Retinal pigment epithelial cell (primary cell): ENCODE data around the gene SSX2IP.

Source experiments
- DNase-seq: peaks from one replicate; pipeline ENCODE4 v3.0.0-alpha.2; 2010; ENCODE audit warnings: low read depth
- H3K4me3 ChIP-seq: 2 replicates; pipeline ENCODE4 v1.5.1; 2011; ENCODE audit warnings: mild to moderate bottlenecking, low read length, control low read depth, moderate library complexity
- TF ChIP-seq, protein P1 (sequence below): conservative IDR thresholded peaks from 2 replicates; pipeline ENCODE4 v1.5.1; 2011; ENCODE audit warnings: low read depth, low read length, control low read depth, inconsistent platforms

Gene SSX2IP

DNA sequence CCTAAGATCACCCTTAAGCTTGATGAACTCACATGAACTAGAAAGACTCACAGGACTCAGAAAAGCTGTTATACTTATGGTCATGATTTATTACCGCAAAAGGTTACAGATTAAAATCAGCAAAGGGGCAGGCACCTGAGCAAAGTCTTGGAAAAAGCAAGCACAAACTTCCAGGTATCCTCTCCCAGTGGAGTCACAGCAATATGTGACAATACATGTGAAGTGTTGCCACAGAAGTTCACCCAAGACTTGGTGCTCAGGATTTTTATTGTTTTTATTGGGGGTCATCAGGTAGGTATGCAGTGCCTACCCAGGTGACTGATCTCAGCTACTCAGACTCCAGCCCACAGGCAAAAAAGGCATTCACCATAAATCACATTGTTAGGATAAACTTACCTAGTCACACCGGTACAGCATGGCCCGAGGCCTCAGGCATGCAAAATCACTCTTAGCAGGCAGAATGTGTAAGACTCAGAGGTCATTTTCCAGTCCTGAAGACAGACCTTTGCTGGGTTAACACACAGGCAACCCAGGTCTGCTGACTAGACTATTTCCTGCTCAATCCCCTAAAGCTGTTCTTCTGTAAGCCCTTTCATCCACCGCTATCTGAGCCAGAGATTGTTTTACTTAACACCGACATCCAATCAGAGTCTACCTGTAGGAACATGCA, 55.6 kb downstream of the SSX2IP start:
- TF ChIP-seq, protein P1, sequence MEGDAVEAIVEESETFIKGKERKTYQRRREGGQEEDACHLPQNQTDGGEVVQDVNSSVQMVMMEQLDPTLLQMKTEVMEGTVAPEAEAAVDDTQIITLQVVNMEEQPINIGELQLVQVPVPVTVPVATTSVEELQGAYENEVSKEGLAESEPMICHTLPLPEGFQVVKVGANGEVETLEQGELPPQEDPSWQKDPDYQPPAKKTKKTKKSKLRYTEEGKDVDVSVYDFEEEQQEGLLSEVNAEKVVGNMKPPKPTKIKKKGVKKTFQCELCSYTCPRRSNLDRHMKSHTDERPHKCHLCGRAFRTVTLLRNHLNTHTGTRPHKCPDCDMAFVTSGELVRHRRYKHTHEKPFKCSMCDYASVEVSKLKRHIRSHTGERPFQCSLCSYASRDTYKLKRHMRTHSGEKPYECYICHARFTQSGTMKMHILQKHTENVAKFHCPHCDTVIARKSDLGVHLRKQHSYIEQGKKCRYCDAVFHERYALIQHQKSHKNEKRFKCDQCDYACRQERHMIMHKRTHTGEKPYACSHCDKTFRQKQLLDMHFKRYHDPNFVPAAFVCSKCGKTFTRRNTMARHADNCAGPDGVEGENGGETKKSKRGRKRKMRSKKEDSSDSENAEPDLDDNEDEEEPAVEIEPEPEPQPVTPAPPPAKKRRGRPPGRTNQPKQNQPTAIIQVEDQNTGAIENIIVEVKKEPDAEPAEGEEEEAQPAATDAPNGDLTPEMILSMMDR, result no peak
- no peak overlapping the region for H3K4me3 ChIP-seq
- DNase-seq, result no peak

DNA sequence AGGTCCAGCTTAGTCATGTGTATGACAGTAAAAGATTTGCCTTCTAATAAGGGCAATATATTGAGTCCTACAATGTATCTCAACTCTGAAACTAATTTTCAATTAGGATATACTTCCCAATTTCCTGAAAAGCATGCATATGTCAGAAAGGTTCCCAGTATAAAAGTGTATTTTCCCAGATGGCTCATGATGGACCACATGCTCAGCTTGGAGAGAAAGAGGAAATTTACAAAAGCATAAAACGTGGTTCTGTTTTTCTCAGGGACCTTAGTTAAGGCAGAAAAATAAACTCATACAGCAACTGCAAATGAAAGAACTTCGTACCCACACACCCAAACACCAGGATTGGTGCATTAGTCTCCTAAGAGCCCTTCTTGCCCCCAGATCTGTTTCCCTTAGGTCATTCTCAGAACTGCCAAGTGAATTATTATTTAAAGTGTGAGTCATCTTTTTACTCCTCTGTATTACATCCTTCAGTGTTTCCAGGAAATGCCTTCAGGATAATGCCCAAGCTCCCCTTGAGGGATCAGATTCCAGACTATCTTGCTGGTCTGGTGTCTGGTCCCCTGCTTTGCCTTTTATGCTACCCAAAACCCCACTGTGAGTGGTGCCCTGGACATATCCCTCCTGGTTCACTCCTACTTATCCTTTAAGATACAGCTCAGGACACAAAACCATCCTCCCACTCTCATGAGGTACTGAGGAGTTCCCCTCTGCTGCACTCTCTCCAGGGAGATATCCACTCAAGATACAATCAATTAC, 57.4 kb downstream of the SSX2IP start:
- no peak for DNase-seq
- TF ChIP-seq, protein P1, result no peak
- no peak overlapping the region for H3K4me3 ChIP-seq

DNA sequence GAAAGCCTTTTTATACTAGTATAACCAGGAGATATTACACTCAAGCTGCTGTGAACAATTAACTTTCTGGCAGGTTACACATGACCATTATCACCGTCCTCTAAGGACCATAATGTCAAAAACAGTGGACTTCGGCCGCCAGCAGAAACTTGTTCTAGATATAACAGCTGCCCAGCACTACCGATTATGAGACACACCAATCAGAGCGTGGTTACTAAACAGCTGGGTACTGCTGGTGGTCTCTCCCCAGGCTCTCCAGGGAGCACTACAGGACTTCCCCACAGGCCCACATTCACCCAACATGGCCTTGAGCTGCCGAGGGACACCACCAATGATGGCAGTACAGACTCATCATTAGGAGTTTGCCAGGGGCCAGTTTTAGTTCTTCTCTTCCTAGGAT, 58.1 kb downstream of the SSX2IP start:
- DNase-seq, result no peak
- H3K4me3 ChIP-seq, result no peak overlapping the region
- TF ChIP-seq, protein P1, result no peak

DNA sequence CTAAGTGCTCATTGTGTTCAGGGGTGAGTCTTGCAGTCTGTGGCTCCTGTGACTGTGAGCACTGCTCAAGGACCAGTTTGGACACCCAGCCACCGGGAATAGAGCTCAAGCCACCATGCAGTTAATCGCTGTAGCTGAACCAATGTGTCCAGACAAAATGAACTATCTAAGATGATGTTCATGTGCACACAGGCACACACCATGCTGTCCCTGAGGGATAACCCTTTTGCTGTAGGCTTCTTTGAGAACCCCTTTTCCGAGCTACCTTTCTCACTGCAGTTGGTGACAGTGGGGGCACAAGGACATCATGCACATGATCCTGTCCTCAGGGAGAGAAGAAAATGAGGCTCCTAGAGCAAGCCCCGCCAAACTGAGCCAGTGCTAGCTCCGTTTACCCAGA, 65.4 kb downstream of the SSX2IP start:
- DNase-seq, result no peak
- no peak overlapping the region for H3K4me3 ChIP-seq
- TF ChIP-seq, protein P1, result no peak

DNA sequence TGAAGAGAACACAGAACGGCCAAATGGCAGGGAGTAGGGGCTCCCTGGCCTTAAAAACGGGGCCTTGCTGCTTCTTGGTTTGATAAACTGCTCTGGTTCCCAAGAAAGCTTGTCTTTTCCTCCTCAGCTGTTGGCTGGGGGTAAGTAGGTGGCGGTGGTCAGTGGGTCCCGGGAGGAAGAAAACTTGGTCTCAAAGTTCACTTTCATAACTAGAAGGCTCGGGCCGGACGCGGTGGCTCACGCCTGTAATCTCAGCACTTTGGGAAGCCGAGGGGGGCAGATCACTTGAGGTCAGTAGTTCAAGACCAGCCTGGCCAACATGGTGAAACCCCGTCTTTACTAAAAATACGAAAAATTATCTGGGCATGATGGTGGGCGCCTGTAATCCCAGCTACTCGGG, 68.7 kb downstream of the SSX2IP start:
- no peak overlapping the region for H3K4me3 ChIP-seq
- TF ChIP-seq, protein P1, result no peak
- DNase-seq, result no peak

DNA sequence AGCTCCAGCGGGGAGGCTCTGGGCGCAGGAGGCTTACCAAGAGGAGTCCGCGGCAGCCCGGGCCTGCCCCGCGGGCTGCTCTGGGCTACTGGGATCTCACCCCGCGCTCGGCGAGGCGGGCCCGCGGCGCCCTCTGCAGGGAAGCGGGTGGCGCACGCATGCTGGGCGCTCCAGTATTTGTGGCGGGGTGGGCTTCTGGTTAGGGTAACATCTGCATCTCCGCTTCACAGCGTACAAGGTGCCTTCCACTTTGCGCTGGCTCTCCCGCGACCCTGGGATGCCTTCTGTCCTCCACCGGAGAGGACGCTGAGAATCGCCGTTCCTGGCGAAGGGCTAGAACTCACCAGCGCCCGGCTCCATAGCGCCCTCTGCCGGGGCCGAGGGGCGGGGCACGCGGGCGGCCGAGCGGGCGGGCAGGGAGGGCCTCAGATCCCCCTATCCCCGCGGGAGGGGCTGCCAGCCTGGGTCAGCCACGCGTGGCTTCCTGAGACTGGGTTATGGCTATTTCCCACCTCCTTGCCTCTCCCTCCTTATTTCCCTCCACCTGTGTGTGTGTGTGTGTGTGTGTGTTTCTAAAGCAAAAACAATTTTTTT, 69.4 kb downstream of the SSX2IP start:
- no peak for DNase-seq
- H3K4me3 ChIP-seq, result peak overlapping the region; percentile 70
- TF ChIP-seq, protein P1, result peak; percentile 68
